Smooth muscle cell (in vitro differentiated cells): Measurements from ENCODE around the gene TOMM34. TPM values are rescaled to one million over a fixed set of nuclear protein-coding genes. Genes with fewer than 3 reads are reported as not detected.

Source experiments
- DNase-seq: peaks from one replicate; lab custom pipeline; 2025; ENCODE audit not compliant: unreplicated experiment; lab: John Stamatoyannopoulos, UW
- H2AFZ ChIP-seq: fragments of 200-600 bp; sonication (generic); 2 replicates; pipeline ENCODE4 v1.6.0; 2016; ENCODE audit warnings: antibody characterized with exemption, low read depth, mild to moderate bottlenecking
- H3F3A ChIP-seq: fragments of 200-600 bp; sonication (generic); 2 replicates; pipeline ENCODE4 v1.6.0; 2017; ENCODE audit warnings: antibody characterized with exemption, low read depth
- H3K27ac ChIP-seq: fragments of 200-600 bp; sonication (generic); 2 replicates; pipeline ENCODE4 v1.5.1; 2016; ENCODE audit warnings: low read depth, mild to moderate bottlenecking
- H3K27me3 ChIP-seq: fragments of 200-600 bp; sonication (generic); 2 replicates; pipeline ENCODE4 v1.6.1; 2016; ENCODE audit warnings: low read depth, mild to moderate bottlenecking
- H3K36me3 ChIP-seq: fragments of 200-600 bp; sonication (generic); 2 replicates; pipeline ENCODE4 v1.5.1; 2016; ENCODE audit warnings: low read depth
- H3K4me1 ChIP-seq: fragments of 200-600 bp; sonication (generic); 2 replicates; pipeline ENCODE4 v1.5.1; 2016; ENCODE audit warnings: low read depth
- H3K4me2 ChIP-seq: fragments of 200-600 bp; sonication (generic); 2 replicates; pipeline ENCODE4 v1.6.0; 2016; ENCODE audit warnings: mild to moderate bottlenecking
- H3K4me3 ChIP-seq: fragments of 200-600 bp; sonication (generic); 2 replicates; pipeline ENCODE4 v1.5.1; 2016; ENCODE audit warnings: mild to moderate bottlenecking
- H3K79me2 ChIP-seq: fragments of 200-600 bp; sonication (generic); 2 replicates; pipeline ENCODE4 v1.6.0; 2016; ENCODE audit warnings: low read depth, mild to moderate bottlenecking
- H3K9ac ChIP-seq: fragments of 200-600 bp; sonication (generic); 2 replicates; pipeline ENCODE4 v1.6.0; 2016; ENCODE audit warnings: low read depth
- H3K9me3 ChIP-seq: fragments of 200-600 bp; sonication (generic); replicated peaks from 2 replicates; pipeline ENCODE4 v1.5.1; 2016; ENCODE audit warnings: low read depth
- H4K20me1 ChIP-seq: fragments of 200-600 bp; sonication (generic); 2 replicates; pipeline ENCODE4 v1.6.0; 2016; ENCODE audit warnings: low read depth
- CTCF ChIP-seq: fragments of 200-600 bp; sonication (generic); IDR thresholded peaks from 2 replicates; pipeline ENCODE4 v1.5.1; 2017; ENCODE audit warnings: borderline replicate concordance, mild to moderate bottlenecking, antibody characterized with exemption; ENCODE audit not compliant: insufficient read depth, poor library complexity, severe bottlenecking
- WGBS: methylation state at CpG from one replicate; pipeline ENCODE4 v1.1.7; 2016; ENCODE audit warnings: low lambda C conversion rate; 5-methylcytosine and 5-hydroxymethylcytosine counted together
- polyA plus RNA-seq: library from polyadenylated mRNA; unstranded; fragments of >200 nt; fragmentation: Nextera tagmentation; extraction: Ambion mirVana; gene quantifications from 2 replicates; pipeline ENCODE4 v1.2.1, GENCODE V29; 2016
- total RNA-seq: library from RNA; depleted of rRNA; stranded (reverse); fragments of >200 nt; gene quantifications from 2 replicates; pipeline ENCODE4 v1.2.3, GENCODE V29; 2014

TOMM34 gene
- total and polyA plus RNA-seq, 2 experiments from 2014 or later: 27.2 to 34.9 TPM

DNA sequence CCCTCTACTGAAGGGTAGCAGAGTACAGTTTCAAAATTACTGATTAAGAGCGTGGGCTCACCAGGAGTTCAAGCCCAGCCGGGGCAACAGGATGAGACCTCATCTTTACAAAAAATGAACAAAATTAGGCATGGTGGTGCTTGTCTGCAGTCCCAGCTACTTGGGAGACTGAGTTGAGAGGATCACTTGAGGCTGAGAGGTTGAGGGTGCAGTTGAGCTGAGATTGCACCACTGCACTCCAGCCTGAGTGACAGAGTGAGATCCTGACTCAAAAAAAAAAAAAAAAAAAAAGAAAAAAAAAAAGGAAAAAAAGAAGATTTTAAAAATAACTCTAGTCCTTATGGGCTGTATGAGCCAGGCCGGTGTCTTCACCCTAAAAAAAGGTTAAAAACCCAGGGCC, 31.6 kb downstream of the TOMM34 start:
- Histone ChIP-seq H3F3A (no peaks in the 10 kb centered on the region), H3K4me3 (no peak overlapping the region), H3K9me3 (no peaks in the 10 kb centered on the region), H3K36me3 (no peaks in the 10 kb centered on the region), H4K20me1 (no peaks in the 10 kb centered on the region), H3K27ac (no peak overlapping the region), H3K4me1 (no peaks in the 10 kb centered on the region), H2AFZ (no peak overlapping the region), H3K4me2 (no peak overlapping the region), H3K79me2 (no peaks in the 10 kb centered on the region), H3K9ac (no peak overlapping the region), H3K27me3 (no peaks in the 10 kb centered on the region)
- TF ChIP-seq CTCF: no peak
- DNase-seq: no peak
- WGBS: 98% methylated on average over 3 of the region's 3 CpGs

- H3F3A ChIP-seq: no peaks in the 10 kb centered on the region
- no peaks in the 10 kb centered on the region for H3K27me3 ChIP-seq
- 44% methylated on average over 4 of the region's 4 CpGs for WGBS
- H3K79me2 ChIP-seq: no peaks in the 10 kb centered on the region
- H3K36me3 ChIP-seq: no peaks in the 10 kb centered on the region
- no peaks in the 10 kb centered on the region for H3K9me3 ChIP-seq
- no peak overlapping the region for H2AFZ ChIP-seq
- no peak for DNase-seq
- H4K20me1 ChIP-seq: no peaks in the 10 kb centered on the region
- H3K4me2 ChIP-seq: no peak overlapping the region
- no peak overlapping the region for H3K27ac ChIP-seq
- H3K4me3 ChIP-seq: no peak overlapping the region
- H3K4me1 ChIP-seq: no peaks in the 10 kb centered on the region
- TF ChIP-seq CTCF: no peak
- no peak overlapping the region for H3K9ac ChIP-seq
Measured at GRCh38 chr20:44924541-44924940, 35.7 kb downstream of the TOMM34 start.

DNA sequence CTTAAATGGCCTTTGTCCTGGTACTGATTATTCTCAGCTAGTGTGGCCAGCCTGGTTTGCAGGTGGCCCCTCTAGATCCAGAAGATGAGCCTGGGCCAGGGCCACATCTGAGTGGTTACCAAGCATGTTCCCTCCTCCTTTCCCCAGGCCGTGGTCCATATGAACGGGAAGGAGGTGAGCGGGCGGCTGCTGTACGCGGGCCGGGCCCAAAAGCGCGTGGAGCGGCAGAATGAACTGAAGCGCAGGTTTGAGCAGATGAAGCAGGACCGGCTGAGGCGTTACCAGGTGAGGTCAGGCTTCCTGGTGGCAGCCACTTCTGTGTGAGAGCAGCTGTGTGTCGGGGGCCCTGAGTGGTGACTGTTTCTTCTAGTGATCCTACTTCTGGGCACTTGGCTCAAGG, 38.8 kb downstream of the TOMM34 start:
- no peaks in the 10 kb centered on the region for H4K20me1 ChIP-seq
- no peak overlapping the region for H3K4me3 ChIP-seq
- no peak for TF ChIP-seq CTCF
- no peaks in the 10 kb centered on the region for H3F3A ChIP-seq
- H3K4me1 ChIP-seq: no peaks in the 10 kb centered on the region
- H3K27ac ChIP-seq: no peak overlapping the region
- DNase-seq: no peak
- H3K9ac ChIP-seq: no peak overlapping the region
- no peaks in the 10 kb centered on the region for H3K36me3 ChIP-seq
- WGBS: over 99% methylated on average over 14 of the region's 14 CpGs
- no peaks in the 10 kb centered on the region for H3K79me2 ChIP-seq
- no peak overlapping the region for H3K4me2 ChIP-seq
- no peaks in the 10 kb centered on the region for H3K27me3 ChIP-seq
- H3K9me3 ChIP-seq: no peaks in the 10 kb centered on the region
- no peak overlapping the region for H2AFZ ChIP-seq

- peaks cover 4% of the 10 kb centered on the region for H3K36me3 ChIP-seq
- no peak overlapping the region for H3K4me2 ChIP-seq
- no peak overlapping the region for H2AFZ ChIP-seq
- no peaks in the 10 kb centered on the region for H4K20me1 ChIP-seq
- DNase-seq: no peak
- WGBS: 96% methylated on average over 10 of the region's 10 CpGs
- H3K9me3 ChIP-seq: no peaks in the 10 kb centered on the region
- H3K9ac ChIP-seq: no peak overlapping the region
- H3K4me3 ChIP-seq: no peak overlapping the region
- H3K79me2 ChIP-seq: no peaks in the 10 kb centered on the region
- H3K4me1 ChIP-seq: no peaks in the 10 kb centered on the region
- no peaks in the 10 kb centered on the region for H3K27me3 ChIP-seq
- TF ChIP-seq CTCF: no peak
- no peaks in the 10 kb centered on the region for H3F3A ChIP-seq
- H3K27ac ChIP-seq: no peak overlapping the region
Measured at GRCh38 chr20:44918761-44919160, 41.4 kb downstream of the TOMM34 start.
